ENCODE measurements around the gene ASRGL1.

Gene ASRGL1

DNA sequence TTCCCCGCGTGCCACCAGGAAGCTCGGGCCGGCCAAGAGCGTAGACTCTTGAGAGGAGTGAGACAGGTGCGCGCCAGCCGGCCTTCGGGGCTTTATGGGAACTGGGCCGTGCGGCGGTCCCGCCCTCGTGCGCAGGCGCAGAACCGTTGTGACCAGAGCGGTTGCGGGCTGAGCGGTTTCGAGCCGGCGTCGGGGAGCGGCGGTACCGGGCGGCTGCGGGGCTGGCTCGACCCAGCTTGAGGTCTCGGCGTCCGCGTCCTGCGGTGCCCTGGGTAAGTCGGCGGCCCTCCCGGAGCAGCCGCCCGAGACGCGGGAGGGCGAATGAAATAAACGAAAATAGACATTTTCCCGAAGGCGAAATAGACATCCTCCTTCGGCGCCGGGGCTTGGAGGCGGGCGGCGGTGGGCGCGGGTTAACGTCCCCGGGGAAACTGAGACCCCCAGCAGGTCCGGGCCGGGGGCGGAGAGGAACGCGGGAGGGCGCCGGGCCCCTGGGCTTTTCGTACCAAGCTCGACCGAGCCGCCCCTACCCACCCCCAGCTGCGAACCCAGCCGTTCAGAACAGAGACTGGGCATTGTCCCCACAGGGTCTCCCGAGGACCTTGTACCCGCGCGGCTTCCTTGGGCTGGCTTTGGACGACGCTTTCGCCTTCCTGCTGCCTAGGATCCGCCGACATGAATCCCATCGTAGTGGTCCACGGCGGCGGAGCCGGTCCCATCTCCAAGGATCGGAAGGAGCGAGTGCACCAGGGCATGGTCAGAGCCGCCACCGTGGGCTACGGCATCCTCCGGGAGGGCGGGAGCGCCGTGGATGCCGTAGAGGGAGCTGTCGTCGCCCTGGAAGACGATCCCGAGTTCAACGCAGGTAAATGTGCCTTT is at the start of gene ASRGL1:
Gene ASRGL1, plus strand, starts transcription at position 146 of the 879 bp plus-strand sequence. Its CDS starts 530 bp downstream, at position 676.
- peak; percentile 93 for ATAC-seq
- TF ChIP-seq SNAI2 (CRISPR knock-in tag; IDR thresholded peaks at IDR 0.05) (peak; percentile 92), ZFP30 (CRISPR knock-in tag; IDR thresholded peaks at IDR 0.05) (no peak)

GRCh38 chr11:62295504-62295903 is 41.7 kb upstream of the ASRGL1 start:
- no peak for TF ChIP-seq TOX (CRISPR knock-in tag; IDR thresholded peaks at IDR 0.05; ENCODE audit: borderline replicate concordance)
- no peak for TF ChIP-seq OSR1 (CRISPR knock-in tag; IDR thresholded peaks at IDR 0.05)
- no peak for TF ChIP-seq TCF4 (CRISPR knock-in tag; IDR thresholded peaks at IDR 0.05; ENCODE audit: borderline replicate concordance)
- TF ChIP-seq ISL1 (CRISPR knock-in tag; IDR thresholded peaks at IDR 0.05), result no peak
- TF ChIP-seq, protein P1, sequence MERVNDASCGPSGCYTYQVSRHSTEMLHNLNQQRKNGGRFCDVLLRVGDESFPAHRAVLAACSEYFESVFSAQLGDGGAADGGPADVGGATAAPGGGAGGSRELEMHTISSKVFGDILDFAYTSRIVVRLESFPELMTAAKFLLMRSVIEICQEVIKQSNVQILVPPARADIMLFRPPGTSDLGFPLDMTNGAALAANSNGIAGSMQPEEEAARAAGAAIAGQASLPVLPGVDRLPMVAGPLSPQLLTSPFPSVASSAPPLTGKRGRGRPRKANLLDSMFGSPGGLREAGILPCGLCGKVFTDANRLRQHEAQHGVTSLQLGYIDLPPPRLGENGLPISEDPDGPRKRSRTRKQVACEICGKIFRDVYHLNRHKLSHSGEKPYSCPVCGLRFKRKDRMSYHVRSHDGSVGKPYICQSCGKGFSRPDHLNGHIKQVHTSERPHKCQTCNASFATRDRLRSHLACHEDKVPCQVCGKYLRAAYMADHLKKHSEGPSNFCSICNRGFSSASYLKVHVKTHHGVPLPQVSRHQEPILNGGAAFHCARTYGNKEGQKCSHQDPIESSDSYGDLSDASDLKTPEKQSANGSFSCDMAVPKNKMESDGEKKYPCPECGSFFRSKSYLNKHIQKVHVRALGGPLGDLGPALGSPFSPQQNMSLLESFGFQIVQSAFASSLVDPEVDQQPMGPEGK (CRISPR knock-in tag; IDR thresholded peaks at IDR 0.05; ENCODE audit: borderline replicate concordance), result no peak
- TF ChIP-seq ZC3H10 (CRISPR knock-in tag; IDR thresholded peaks at IDR 0.05), result no peak
- TF ChIP-seq ZNF565 (CRISPR knock-in tag; conservative IDR thresholded peaks at IDR 0.05; ENCODE audit: low read depth), result no peak
- TF ChIP-seq GLIS3 (CRISPR knock-in tag; IDR thresholded peaks at IDR 0.05), result no peak
- TF ChIP-seq ZNF8 (CRISPR knock-in tag; IDR thresholded peaks at IDR 0.05), result no peak
- peak; percentile 80 for ATAC-seq

DNA sequence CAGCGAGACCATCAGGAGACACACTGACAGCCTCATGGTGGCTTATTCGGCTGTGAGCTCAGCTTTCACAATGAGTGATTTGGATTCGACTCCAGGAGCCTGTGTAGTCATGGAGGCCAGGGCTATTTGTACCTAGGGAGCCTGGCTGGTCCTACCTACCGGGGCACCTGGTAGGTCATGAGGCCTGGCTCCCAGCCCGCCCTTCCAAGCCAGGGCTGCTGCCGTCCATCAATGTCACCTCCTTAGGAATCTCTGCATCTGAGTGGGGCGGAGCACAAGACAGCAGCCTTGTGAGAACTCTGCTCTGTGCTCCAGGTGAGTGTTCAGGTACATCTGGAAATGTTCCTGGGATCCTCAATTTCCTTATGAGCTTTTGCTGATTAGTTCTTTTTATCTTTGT is 38.3 kb upstream of the ASRGL1 start, which contains the start of gene SCGB1D4:
Gene SCGB1D4, minus strand, starts transcription at position 101 of the 400 bp plus-strand sequence. Its CDS starts 65 bp downstream, at position 36.
- no peak for TF ChIP-seq BACH2 (CRISPR knock-in tag; IDR thresholded peaks at IDR 0.05; ENCODE audit: borderline replicate concordance)
- no peak for TF ChIP-seq CSDC2 (CRISPR knock-in tag; IDR thresholded peaks at IDR 0.05)
- no peak for TF ChIP-seq ZNF8 (CRISPR knock-in tag; IDR thresholded peaks at IDR 0.05)
- no peak for TF ChIP-seq ZNF565 (CRISPR knock-in tag; conservative IDR thresholded peaks at IDR 0.05; ENCODE audit: low read depth)
- no peak for TF ChIP-seq GLIS3 (CRISPR knock-in tag; IDR thresholded peaks at IDR 0.05)
- TF ChIP-seq, protein P2, sequence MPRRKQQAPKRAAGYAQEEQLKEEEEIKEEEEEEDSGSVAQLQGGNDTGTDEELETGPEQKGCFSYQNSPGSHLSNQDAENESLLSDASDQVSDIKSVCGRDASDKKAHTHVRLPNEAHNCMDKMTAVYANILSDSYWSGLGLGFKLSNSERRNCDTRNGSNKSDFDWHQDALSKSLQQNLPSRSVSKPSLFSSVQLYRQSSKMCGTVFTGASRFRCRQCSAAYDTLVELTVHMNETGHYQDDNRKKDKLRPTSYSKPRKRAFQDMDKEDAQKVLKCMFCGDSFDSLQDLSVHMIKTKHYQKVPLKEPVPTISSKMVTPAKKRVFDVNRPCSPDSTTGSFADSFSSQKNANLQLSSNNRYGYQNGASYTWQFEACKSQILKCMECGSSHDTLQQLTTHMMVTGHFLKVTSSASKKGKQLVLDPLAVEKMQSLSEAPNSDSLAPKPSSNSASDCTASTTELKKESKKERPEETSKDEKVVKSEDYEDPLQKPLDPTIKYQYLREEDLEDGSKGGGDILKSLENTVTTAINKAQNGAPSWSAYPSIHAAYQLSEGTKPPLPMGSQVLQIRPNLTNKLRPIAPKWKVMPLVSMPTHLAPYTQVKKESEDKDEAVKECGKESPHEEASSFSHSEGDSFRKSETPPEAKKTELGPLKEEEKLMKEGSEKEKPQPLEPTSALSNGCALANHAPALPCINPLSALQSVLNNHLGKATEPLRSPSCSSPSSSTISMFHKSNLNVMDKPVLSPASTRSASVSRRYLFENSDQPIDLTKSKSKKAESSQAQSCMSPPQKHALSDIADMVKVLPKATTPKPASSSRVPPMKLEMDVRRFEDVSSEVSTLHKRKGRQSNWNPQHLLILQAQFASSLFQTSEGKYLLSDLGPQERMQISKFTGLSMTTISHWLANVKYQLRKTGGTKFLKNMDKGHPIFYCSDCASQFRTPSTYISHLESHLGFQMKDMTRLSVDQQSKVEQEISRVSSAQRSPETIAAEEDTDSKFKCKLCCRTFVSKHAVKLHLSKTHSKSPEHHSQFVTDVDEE (CRISPR knock-in tag; IDR thresholded peaks at IDR 0.05), result no peak
- TF ChIP-seq PPARA (CRISPR knock-in tag; IDR thresholded peaks at IDR 0.05; ENCODE audit: borderline replicate concordance), result no peak
- TF ChIP-seq ZFP3 (CRISPR knock-in tag; IDR thresholded peaks at IDR 0.05), result no peak
- TF ChIP-seq ZNF70 (CRISPR knock-in tag; IDR thresholded peaks at IDR 0.05), result no peak
- TF ChIP-seq, protein P3, sequence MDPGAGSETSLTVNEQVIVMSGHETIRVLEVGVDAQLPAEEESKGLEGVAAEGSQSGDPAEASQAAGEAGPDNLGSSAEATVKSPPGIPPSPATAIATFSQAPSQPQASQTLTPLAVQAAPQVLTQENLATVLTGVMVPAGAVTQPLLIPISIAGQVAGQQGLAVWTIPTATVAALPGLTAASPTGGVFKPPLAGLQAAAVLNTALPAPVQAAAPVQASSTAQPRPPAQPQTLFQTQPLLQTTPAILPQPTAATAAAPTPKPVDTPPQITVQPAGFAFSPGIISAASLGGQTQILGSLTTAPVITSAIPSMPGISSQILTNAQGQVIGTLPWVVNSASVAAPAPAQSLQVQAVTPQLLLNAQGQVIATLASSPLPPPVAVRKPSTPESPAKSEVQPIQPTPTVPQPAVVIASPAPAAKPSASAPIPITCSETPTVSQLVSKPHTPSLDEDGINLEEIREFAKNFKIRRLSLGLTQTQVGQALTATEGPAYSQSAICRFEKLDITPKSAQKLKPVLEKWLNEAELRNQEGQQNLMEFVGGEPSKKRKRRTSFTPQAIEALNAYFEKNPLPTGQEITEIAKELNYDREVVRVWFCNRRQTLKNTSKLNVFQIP (CRISPR knock-in tag; IDR thresholded peaks at IDR 0.05; ENCODE audit: borderline replicate concordance, low read depth), result no peak
- no peak for TF ChIP-seq ESRRG (CRISPR knock-in tag; IDR thresholded peaks at IDR 0.05)
- TF ChIP-seq ISL1 (CRISPR knock-in tag; IDR thresholded peaks at IDR 0.05), result no peak
- no peak for ATAC-seq

GRCh38 chr11:62306227-62306626 is 31.0 kb upstream of the ASRGL1 start:
- TF ChIP-seq OSR1 (CRISPR knock-in tag; IDR thresholded peaks at IDR 0.05) (no peak), CSDC2 (CRISPR knock-in tag; IDR thresholded peaks at IDR 0.05) (no peak), ZNF70 (CRISPR knock-in tag; IDR thresholded peaks at IDR 0.05) (no peak), RARB (CRISPR knock-in tag; IDR thresholded peaks at IDR 0.05) (no peak), TCF4 (CRISPR knock-in tag; IDR thresholded peaks at IDR 0.05; ENCODE audit: borderline replicate concordance) (no peak), GLIS3 (CRISPR knock-in tag; IDR thresholded peaks at IDR 0.05) (no peak), ZNF8 (CRISPR knock-in tag; IDR thresholded peaks at IDR 0.05) (no peak), TOX (CRISPR knock-in tag; IDR thresholded peaks at IDR 0.05; ENCODE audit: borderline replicate concordance) (no peak), ZFP3 (CRISPR knock-in tag; IDR thresholded peaks at IDR 0.05) (no peak), PPARA (CRISPR knock-in tag; IDR thresholded peaks at IDR 0.05; ENCODE audit: borderline replicate concordance) (no peak), BACH2 (CRISPR knock-in tag; IDR thresholded peaks at IDR 0.05; ENCODE audit: borderline replicate concordance) (no peak), ZC3H10 (CRISPR knock-in tag; IDR thresholded peaks at IDR 0.05) (no peak), SNAI2 (CRISPR knock-in tag; IDR thresholded peaks at IDR 0.05) (no peak), CSRNP3 (CRISPR knock-in tag; IDR thresholded peaks at IDR 0.05) (no peak)
- TF ChIP-seq, protein P1 (CRISPR knock-in tag; IDR thresholded peaks at IDR 0.05; ENCODE audit: borderline replicate concordance), result no peak
- TF ChIP-seq, protein P3 (CRISPR knock-in tag; IDR thresholded peaks at IDR 0.05; ENCODE audit: borderline replicate concordance, low read depth), result no peak
- no peak for ATAC-seq

Measured in SK-N-SH treated with all-trans-retinoic acid at 6 μM for 48 hours (cell line).